Measurements from ENCODE around the gene C21orf58. TPM values are rescaled to one million over a fixed set of nuclear protein-coding genes. Genes with fewer than 3 reads are reported as not detected.
"Not testable (repeated sequence)": the region's sequence is repeated elsewhere in the genome, so short reads cannot be mapped to it uniquely, and the experiment has no call there.

Gene C21orf58
- total RNA-seq = 1 to 10 TPM in 2 of 4 donors, under 1 TPM in 2; 0.13 to 2.8 (median 1.2) TPM

DNA sequence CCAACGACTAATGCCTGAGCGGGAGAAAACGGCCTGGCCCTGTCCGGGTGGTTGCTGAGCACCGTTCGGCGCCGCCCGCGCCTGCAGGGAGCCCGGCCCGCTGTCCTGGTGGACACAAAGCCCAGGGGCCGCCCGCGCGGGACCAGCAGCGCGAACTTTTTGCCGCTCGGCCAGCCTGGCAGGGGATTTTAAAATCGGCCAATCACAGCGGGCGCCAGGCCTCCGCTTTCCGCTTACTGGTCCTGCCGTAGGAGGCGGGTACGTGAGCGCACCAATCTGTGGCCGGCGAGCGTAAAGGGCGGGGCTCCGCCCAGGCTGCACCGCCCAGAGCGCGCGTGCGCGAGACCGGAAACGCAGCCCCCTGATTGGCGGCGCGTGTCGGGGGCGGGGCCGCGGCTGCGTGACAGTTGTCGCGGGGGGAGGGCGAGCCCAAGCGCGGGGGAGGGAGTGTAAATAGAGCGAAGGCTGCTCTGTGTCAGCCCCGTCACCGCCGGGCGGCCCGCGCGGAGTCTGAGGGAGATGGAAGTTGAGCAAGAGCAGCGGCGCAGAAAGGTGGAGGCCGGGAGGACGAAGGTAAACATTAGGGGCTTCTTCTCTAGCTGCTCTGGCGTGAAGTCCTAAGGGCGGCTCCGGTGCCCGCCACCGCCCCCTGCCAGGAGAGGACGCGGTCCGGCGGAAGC lies at the start of gene C21orf58, which contains the start of gene PCNT:
Gene C21orf58, minus strand, starts transcription at position 161 of the 680 bp plus-strand sequence. CDS start 1,132 bp downstream, outside the sequence.
Gene PCNT, plus strand, starts transcription at position 447 of the 680 bp plus-strand sequence. Its CDS starts 73 bp downstream, at position 520.
- peak within 1 kb of the TSS; percentile 77 to 82 for H3K4me3 ChIP-seq
- TF ChIP-seq POLR2AphosphoS5 (IDR thresholded peaks at IDR 0.05) = peak; percentile 22
- peak in 1 of 2 donors; percentile 11 for TF ChIP-seq POLR2A (IDR thresholded peaks at IDR 0.05)
- no peak for TF ChIP-seq EP300 (IDR thresholded peaks at IDR 0.05)
- TF ChIP-seq, protein P1, sequence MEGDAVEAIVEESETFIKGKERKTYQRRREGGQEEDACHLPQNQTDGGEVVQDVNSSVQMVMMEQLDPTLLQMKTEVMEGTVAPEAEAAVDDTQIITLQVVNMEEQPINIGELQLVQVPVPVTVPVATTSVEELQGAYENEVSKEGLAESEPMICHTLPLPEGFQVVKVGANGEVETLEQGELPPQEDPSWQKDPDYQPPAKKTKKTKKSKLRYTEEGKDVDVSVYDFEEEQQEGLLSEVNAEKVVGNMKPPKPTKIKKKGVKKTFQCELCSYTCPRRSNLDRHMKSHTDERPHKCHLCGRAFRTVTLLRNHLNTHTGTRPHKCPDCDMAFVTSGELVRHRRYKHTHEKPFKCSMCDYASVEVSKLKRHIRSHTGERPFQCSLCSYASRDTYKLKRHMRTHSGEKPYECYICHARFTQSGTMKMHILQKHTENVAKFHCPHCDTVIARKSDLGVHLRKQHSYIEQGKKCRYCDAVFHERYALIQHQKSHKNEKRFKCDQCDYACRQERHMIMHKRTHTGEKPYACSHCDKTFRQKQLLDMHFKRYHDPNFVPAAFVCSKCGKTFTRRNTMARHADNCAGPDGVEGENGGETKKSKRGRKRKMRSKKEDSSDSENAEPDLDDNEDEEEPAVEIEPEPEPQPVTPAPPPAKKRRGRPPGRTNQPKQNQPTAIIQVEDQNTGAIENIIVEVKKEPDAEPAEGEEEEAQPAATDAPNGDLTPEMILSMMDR (IDR thresholded peaks at IDR 0.05) = peak in 1 of 4 experiments; percentile 4
- H3K27me3 ChIP-seq = no peaks in the 10 kb centered on the region
- WGBS, 2 donors (ENCODE audit: low coverage in 1 of 2) = 0% methylated on average over 5 of the region's 76 CpGs; no CpG with 5 or more reads in 1 of the 2 donors
- H3K36me3 ChIP-seq = peaks cover 0 to 20% of the 10 kb centered on the region in 2 donors
- H3K4me1 ChIP-seq = peaks cover 0 to 31% (median 16%) of the 10 kb centered on the region in 3 donors
- ATAC-seq = peak; percentile 94
- H3K9me3 ChIP-seq = no peaks in the 10 kb centered on the region
- peak within 1 kb of the TSS; percentile 93 to 100 (median 99) for H3K27ac ChIP-seq

DNA sequence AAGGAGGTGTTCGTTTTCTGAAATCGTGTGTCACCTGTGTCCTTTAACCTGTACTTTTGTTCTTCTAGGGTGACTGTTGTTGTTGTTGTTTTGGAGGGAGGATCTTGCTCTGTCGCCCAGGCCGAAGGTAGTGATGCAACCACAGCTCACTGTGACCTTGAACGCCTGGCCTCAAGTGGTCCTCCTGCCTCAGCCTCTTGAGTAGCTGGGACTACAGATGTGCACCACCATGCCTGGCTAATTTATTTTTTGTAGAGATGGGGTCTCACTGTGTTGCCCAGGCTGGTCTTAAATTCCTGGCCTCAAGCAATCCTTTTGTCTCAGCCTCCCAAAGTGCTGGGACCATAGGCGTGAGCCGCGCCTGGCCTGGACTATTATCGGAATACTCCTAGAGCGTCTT lies 49.3 kb upstream of the C21orf58 start:
- H3K4me1 ChIP-seq, ATAC-seq, H3K27ac ChIP-seq, H3K27me3 ChIP-seq, H3K4me3 ChIP-seq, H3K9me3 ChIP-seq: not testable (repeated sequence)
- WGBS, 2 donors (ENCODE audit: low coverage in 1 of 2) = 92 to 99% methylated on average over 8 of the region's 10 CpGs
- peaks cover 0 to 65% of the 10 kb centered on the region in 2 donors for H3K36me3 ChIP-seq

DNA sequence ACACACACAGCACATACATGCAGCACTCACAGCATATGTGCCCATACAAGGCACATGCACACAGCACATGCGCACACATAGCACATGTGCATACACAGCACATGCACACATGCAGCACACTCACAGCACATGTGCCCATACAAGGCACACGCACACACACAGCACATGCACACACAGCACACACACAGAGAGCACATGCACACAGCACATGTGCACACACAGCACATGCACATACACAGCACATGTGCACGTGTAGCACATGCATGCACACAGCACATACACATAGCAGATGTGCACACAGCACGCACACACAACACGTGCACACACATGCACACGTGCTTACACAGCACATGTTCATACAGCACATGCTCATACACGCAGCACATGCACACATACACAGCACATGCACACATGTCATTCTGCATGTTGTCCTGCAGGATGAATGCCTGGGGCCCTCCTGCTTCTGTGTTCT lies 48.4 kb upstream of the C21orf58 start:
- Histone ChIP-seq H3K9me3 (no peaks in the 10 kb centered on the region), H3K27me3 (no peaks in the 10 kb centered on the region), H3K4me1 (no peaks in the 10 kb centered on the region), H3K36me3 (peaks cover 0 to 68% of the 10 kb centered on the region in 2 donors), H3K27ac (no peak overlapping the region), H3K4me3 (no peak overlapping the region)
- WGBS, 2 donors (ENCODE audit: low coverage in 1 of 2) = 96 to 100% methylated on average over 1 to 6 of the region's 7 CpGs
- no peak for ATAC-seq
- TF ChIP-seq POLR2A (IDR thresholded peaks at IDR 0.05) = no peak
- no peak for TF ChIP-seq POLR2AphosphoS5 (IDR thresholded peaks at IDR 0.05)
- TF ChIP-seq EP300 (IDR thresholded peaks at IDR 0.05) = no peak
- TF ChIP-seq, protein P1 (IDR thresholded peaks at IDR 0.05) = no peak

DNA sequence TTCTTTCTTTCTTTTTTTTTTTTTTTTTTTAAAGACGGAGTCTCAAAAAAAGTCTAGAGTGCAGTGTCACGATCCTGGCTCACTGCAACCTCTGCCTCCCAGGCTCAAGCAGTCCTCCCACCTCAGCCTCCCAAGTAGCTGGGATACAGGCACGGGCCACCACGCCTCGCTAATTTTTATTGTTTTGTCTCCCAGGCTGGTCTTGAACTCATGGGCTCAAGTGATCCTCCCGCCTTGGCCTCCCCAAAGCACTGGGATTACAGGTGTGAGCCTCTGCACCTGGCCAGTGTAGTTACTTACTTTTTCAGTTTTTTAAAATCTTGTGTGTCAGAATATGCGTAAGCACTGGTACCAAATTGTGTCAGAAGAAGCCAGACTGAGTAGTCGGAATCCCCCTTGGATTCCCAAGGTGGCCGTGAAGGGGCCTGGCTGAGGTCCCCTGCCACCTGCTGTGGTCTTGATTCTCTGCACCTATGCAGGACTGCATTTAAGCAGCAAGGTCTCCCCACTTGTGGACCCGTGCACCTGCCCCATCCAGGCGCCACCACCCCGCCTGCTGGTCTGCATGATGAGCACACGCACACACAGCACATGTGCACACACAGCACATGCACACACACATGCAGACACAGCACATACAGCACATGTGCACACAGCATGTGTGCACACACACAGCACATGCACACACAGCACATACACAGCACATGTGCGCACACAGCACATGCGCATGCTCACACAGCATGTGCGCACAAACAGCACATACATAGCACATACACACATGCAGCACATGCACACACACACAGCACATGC lies 47.7 kb upstream of the C21orf58 start:
- 88 to 92% methylated on average over 7 to 9 of the region's 16 CpGs for WGBS, 2 donors (ENCODE audit: low coverage in 1 of 2)
- Histone ChIP-seq H3K9me3 (no peaks in the 10 kb centered on the region), H3K36me3 (peaks cover 0 to 68% of the 10 kb centered on the region in 2 donors), H3K27ac (no peak overlapping the region), H3K4me3 (no peak overlapping the region), H3K4me1 (no peaks in the 10 kb centered on the region), H3K27me3 (no peaks in the 10 kb centered on the region)
- no peak for ATAC-seq
- TF ChIP-seq, protein P1 (IDR thresholded peaks at IDR 0.05) = no peak
- TF ChIP-seq EP300 (IDR thresholded peaks at IDR 0.05) (no peak), POLR2A (IDR thresholded peaks at IDR 0.05) (no peak), POLR2AphosphoS5 (IDR thresholded peaks at IDR 0.05) (no peak)

DNA sequence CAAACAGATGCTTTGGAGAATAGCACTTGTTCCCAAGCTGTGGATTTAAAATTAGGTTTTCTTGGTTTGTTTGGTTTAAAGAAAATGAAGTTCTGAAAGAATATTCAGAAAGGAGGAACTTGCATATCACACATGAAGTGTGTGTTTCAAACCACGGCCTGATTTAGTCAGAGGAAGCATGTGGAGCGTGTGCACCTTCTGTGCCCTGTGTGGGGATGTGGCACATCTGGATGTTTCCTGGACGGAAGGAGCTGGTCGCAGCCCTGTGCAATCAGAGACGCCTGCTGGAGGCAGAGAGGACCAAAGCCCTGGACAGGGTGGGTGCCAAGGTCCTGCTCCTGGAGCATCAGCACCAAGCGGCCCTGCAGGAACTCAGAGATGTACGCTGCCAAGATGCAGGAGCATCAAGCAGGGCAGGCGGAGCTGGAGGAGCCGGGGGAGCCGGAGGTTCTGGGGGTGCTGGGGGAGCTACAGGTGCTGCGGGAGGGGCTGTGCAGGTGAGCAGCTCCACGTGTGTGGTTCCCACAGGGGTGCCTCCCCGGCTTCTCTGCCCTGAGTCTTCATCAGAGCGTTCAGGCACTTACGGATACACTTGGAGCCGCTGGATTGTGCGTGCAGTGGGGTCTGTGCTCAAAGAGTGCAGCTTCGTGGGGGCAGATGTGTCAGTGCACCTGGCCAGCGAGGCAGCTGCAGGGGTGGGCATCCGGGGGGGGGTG lies 46.0 kb upstream of the C21orf58 start:
- Histone ChIP-seq H3K4me1 (no peaks in the 10 kb centered on the region), H3K36me3 (peaks cover 0 to 77% of the 10 kb centered on the region in 2 donors), H3K9me3 (no peaks in the 10 kb centered on the region), H3K27me3 (no peaks in the 10 kb centered on the region), H3K27ac (no peak overlapping the region), H3K4me3 (no peak overlapping the region)
- no peak for ATAC-seq
- WGBS, 2 donors (ENCODE audit: low coverage in 1 of 2) = 83 to 94% methylated on average over 6 to 16 of the region's 20 CpGs
- no peak for TF ChIP-seq POLR2A (IDR thresholded peaks at IDR 0.05)
- TF ChIP-seq POLR2AphosphoS5 (IDR thresholded peaks at IDR 0.05) = no peak
- TF ChIP-seq, protein P1 (IDR thresholded peaks at IDR 0.05) = no peak
- TF ChIP-seq EP300 (IDR thresholded peaks at IDR 0.05) = no peak
